GM12874 (cell line): Measurements from ENCODE around the gene SUPT6H.
A peak's percentile ranks its signal among the peaks of the same experiment; 100 is the strongest.

ENCODE experiments used
- CTCF ChIP-seq: IDR thresholded peaks from 2 replicates; pipeline ENCODE4 v1.5.1; 2011; ENCODE audit warnings: low read depth, mild to moderate bottlenecking, control low read depth, low read length, moderate library complexity; ENCODE audit not compliant: insufficient read depth

SUPT6H gene

GRCh38 chr17:28657756-28658155, 4.2 kb upstream of the SUPT6H start:
- no peak for TF ChIP-seq CTCF

GRCh38 chr17:28662527-28662829, 473 bp downstream of the SUPT6H start:
- TF ChIP-seq CTCF: no peak

- no peak for TF ChIP-seq CTCF
Measured at GRCh38 chr17:28663723-28664122, 1.7 kb downstream of the SUPT6H start.

DNA sequence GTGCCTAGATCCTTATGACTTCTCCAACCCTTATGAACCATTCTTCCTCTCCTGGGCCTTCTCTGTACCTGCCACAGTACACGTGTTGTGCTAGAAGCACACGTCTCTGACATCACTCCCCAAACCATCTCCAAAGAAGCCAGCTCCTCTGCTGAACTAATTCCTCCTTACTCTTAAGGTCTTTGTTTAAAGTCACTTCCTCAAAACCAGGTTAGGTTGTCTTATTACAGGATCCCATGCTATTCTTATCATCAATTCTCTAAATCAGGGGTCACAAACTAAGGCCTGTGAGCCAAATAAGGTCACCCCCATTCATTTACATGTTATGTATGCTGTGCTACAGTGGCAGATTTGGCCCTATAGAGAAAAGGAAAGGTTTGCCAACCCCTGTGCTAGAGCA, 4.0 kb downstream of the SUPT6H start:
- TF ChIP-seq CTCF: no peak

GRCh38 chr17:28667870-28668269, 5.9 kb downstream of the SUPT6H start:
- no peak for TF ChIP-seq CTCF

- no peak for TF ChIP-seq CTCF
Measured at GRCh38 chr17:28669918-28670317, 7.9 kb downstream of the SUPT6H start.

DNA sequence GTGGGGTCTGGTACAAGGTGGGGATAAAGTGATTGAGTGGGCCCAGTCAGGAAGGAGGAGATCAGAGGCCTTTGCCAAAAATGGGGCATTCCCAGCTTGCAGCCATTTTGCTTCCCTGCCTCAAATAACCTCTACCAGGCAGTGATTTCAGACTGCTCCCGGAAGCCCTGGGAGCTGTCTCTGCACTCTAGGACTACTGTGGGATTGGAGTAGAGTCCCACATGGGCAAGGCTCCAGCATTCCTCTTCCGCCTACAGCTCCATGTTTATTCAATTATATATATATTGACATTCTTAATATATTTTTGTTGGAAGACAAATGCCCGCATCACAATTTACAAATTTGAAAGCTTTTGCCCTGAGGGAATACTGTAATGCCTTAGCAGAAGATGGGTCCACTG, 13.5 kb downstream of the SUPT6H start:
- no peak for TF ChIP-seq CTCF

DNA sequence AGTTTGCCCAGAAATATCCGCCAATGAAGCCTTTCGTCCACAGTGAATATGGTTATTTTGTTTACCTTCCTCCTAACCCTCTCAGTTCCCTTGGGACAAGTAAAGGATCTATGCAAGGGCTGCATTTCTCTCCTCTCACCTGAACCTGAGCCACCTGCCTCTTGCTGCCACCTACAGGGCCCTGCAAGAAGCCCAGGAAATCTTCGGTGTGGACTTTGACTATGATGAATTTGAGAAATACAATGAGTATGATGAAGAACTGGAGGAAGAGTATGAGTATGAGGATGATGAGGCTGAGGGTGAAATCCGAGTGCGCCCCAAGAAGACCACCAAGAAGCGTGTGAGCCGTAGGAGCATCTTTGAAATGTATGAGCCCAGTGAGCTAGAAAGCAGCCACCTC, 14.0 kb downstream of the SUPT6H start:
- TF ChIP-seq CTCF: peak; percentile 32; the same call in 1 of the 2 replicates
